ENCODE results near the gene SELENOI.

- TF ChIP-seq POLR2A (IDR thresholded peaks at IDR 0.05; ENCODE audit: low read depth, low read length): no peak
- no peak for TF ChIP-seq TAF1 (IDR thresholded peaks at IDR 0.05; ENCODE audit: borderline replicate concordance, low read depth, low read length)
Observed at GRCh38 chr2:26317377-26318105, 28.4 kb upstream of the SELENOI start.
